Activated CD8-positive, alpha-beta memory T cell treated with anti-CD3 and anti-CD28 coated beads for 1 hour (primary cell): ENCODE results near the gene GSTA2.
"Not testable (repeated sequence)": the region's sequence is repeated elsewhere in the genome, so short reads cannot be mapped to it uniquely, and the experiment has no call there.

Experiments
- DNase-seq, 2 donors: peaks; one replicate each; pipeline ENCODE4 v3.0.0-alpha.2; 2020; ENCODE audit warnings: low read depth in 1 of 2; ENCODE audit errors: extremely low read depth in 1 of 2

Gene GSTA2

GRCh38 chr6:52760105-52760765 lies 3.0 kb downstream of the GSTA2 start:
- DNase-seq, result no peak

- DNase-seq, result no peak
Observed at GRCh38 chr6:52759085-52759484, 4.2 kb downstream of the GSTA2 start.

GRCh38 chr6:52757651-52758338 lies 5.5 kb downstream of the GSTA2 start:
- DNase-seq, result not testable (repeated sequence)

DNA sequence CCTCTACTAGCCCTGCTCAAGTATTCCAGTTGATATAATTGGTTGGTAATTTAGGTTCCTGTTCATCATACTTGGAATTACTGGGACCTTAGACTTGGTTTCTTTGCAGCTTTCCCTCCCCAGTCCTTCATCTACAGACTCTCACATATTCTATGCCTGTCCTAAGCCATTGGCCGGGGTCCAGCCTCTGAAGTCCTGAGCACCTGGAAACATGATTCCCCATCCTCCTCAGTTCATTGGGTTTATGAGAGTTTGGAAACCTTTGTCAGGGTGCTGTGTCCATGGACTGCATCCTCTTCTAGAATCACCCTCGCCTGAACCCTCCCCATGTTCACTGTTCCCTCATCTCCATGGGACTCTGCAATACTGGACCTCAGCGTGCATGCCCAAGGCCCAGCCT lies 8.8 kb downstream of the GSTA2 start:
- DNase-seq, result no peak

DNA sequence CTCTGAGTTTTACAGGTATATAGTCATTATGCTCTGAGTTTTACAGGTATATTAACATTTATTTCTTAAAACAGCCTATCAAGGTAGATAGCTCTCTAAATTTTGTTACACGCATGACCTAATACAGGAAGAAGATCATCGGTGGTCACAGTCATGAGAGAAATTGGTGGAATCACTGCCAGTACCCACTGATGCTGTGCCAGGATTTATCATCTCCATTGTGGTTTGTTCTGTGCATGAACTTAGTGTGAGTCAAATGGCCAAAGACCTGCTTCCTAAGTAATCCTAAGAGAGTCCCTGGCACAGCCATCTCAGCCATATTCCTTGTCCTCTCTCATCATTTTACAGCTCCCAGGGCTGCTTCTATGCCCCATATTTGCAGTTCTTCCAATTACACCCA lies 10.1 kb downstream of the GSTA2 start:
- DNase-seq, result not testable (repeated sequence)

GRCh38 chr6:52752310-52752709 lies 11.0 kb downstream of the GSTA2 start:
- no peak for DNase-seq

DNA sequence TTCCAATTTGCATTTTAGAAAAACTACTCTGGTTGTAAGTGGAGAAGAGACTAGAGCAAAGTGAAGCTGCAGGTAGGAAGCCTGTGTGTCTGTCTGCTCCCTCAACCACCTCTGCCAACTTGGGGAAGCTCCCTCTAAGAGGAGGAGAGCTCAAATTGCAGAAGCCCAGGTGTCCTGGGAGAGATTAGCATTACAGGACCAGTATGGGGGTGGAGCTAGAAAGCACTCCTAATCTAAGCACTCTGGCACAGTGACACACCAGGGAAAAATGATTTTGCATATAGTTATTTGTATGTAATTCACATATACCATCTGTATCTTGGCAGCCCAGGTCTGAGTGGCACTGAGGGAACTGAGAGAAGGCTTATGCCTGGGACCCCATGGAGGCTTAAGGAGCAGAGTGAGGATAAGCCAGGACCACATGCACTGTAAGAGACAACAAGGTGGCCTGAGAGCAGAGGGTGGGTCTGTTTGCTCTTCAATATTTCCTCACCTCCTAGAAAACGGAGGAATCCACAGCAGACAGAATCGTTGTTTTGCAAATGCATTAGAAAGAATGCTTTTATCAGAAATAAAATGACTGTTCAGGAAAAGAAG lies 13.6 kb downstream of the GSTA2 start:
- DNase-seq, result no peak

- DNase-seq, result not testable (repeated sequence)
Observed at GRCh38 chr6:52747301-52747700, 16.0 kb downstream of the GSTA2 start.

DNA sequence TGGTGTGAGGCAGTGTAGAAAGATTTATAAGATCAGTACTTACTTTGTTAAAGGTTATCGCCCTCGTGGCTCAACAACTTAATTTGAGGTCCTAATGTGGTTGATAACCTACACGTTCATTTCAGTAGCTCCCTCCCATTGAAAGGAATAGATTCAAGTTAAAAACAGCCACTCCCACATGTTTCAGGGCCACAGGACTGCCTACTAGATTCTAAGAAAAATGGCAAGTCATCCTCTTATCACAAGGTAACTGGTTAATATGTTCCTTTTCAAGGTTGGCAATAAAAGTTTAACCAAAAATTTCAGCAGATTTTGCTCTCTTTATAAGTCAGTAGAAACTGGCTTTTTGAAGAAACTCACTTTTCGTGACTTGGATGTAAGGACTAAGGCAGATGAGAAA lies 17.1 kb downstream of the GSTA2 start:
- no peak for DNase-seq

DNA sequence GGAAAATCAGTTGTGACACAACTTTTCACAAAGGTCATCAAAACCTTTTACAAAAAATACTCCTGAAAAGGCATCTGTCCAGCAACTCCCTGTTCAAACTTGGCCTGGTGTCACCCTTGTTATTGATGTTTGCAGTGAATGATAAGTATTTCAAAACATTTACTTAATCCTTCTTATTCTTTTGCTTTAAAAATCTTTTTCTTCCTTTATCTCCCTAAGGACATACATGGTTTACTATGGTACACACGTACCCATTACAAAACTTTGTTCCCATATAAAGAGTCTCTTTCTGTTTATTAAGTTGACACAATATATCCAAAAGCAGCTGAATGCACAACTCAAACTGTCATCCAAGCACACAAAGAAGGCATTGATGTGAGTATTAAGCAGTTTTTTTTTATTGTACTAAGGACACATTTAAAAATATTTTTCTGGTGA lies 17.5 kb downstream of the GSTA2 start:
- DNase-seq, result no peak

- no peak for DNase-seq
Observed at GRCh38 chr6:52741872-52742271, 21.4 kb downstream of the GSTA2 start.

GRCh38 chr6:52739627-52740026 lies 23.6 kb downstream of the GSTA2 start:
- no peak for DNase-seq

GRCh38 chr6:52739134-52739533 lies 24.1 kb downstream of the GSTA2 start:
- no peak for DNase-seq

- DNase-seq, result no peak
Observed at GRCh38 chr6:52736145-52736544, 27.1 kb downstream of the GSTA2 start.

GRCh38 chr6:52735071-52735470 lies 28.2 kb downstream of the GSTA2 start:
- no peak for DNase-seq

GRCh38 chr6:52734072-52734471 lies 29.2 kb downstream of the GSTA2 start:
- DNase-seq, result no peak

GRCh38 chr6:52733172-52733571 lies 30.1 kb downstream of the GSTA2 start:
- DNase-seq, result no peak

DNA sequence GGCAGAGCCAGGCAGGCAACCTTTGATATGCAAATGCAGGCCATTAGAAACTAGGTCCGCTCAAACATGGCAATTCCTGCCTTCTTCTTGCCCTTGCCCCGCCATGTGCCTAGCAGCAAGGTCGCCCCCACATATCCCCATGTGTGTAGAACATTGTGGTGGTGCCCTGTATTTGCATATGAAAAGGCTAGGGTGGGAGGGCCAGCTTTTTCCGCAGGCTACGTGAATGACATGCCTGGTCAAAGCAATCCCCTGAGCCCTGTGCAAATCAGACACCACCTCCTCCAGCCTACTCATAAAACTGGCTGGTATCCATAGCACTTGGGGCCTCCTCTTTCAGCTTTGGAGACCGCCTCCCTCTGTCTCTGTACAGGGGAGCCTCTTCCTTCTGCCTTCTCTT lies 31.6 kb downstream of the GSTA2 start:
- DNase-seq, result no peak

DNA sequence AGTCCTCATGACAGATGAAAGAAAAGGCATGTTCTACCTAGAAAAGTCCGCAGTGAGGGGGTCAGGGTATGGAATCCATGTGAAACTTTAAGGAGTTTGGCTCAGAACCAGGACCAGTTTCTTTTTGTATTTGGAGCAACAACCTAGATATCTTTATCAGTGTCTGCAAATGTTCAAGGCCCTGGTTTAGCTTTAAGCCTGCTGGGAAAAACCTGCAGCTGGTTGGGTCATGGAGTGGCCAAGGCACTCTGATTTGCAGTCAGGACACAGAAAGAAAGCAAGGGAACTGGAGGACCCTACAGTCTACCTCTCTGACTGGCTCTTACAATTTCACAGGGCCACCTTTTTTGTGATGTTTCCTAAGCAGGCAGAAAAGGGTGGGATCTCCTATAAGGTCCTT lies 33.7 kb downstream of the GSTA2 start:
- no peak for DNase-seq

DNA sequence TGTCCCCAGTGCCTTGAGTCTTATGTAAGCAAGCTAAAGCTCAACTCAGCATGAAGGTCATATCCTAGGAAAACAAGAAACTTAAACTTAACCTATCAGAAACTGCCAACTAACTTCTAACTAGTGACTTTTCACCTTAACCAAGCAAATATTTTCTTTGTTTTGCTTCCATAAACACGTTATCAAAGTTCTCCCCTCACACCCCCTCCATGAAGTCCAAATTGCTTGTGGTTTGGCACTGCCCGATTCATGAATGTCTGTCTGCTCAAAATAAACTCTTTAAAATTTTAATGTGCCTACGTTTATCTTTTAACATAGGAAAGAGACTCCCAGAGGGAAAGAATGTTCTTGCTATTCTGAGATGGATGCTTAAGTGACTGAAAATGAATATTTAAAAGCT lies 34.9 kb downstream of the GSTA2 start:
- DNase-seq, result no peak

DNA sequence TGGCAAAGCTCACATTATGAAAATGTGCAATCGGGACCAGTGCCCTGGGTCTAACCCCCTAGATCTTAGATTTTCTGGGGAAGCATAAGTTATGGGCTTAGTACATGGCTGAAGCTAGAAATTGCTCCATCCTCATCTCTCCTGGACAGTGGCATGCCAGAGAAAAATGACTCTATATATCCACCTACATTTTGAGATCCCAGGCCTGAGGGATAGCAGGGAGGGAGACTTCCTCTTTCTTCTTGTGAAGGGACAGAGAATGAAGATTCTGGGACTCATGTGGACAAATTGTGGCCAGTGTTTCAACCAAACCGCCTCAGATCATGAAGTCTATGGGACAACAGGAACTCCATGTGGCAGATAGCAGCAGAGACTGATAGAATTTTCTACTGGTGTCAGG lies 35.4 kb downstream of the GSTA2 start:
- DNase-seq, result no peak
